ENCODE data around the gene ZSWIM1.
"Not testable (repeated sequence)": the region's sequence is repeated elsewhere in the genome, so short reads cannot be mapped to it uniquely, and the experiment has no call there.

Gene ZSWIM1

DNA sequence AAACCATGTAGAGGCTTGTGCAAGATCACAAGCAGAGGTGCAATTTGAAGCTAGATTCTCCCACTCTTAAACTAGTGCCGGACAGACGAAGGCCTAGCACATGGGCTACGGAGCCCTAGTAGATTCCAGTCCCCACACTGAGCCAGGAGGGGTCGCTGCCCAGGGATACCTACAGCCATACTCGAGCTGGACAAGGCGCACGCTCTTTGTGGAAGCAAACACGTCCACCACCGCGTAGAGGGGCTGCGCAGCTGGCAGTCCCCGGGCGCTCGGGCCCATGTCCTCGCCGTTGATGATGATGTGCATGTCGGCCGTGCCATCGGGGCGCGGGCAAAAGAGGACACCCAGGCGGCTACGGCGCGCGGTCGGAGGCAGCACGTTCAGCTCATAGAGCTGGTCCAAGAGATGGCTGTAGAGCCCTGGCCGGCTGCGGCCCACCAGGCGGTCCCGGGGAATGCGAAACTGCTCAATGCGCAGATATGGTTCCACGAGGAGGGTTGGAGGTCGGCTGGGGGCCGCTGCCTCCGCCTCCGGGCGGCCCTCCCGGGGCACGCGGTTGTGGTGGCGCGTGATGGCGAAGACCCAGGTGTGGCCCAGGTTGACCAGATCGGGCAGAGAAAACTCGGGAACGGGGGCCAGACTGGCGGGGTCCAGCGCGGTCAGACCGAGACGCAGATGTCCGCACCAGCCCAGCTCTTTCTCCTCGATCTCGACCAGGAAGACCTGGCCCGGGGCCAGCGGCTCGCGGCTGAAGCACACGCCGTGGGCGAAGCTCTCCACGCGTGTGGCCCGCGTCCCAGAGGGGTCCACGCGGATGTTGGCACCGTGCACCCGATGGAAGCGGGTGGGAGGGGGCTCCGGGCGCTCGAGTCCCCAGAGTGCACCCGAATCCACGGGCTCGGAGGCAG lies 9.3 kb downstream of the ZSWIM1 start:
- DNase-seq (ENCODE audit: low spot score), result peak; percentile 25

DNA sequence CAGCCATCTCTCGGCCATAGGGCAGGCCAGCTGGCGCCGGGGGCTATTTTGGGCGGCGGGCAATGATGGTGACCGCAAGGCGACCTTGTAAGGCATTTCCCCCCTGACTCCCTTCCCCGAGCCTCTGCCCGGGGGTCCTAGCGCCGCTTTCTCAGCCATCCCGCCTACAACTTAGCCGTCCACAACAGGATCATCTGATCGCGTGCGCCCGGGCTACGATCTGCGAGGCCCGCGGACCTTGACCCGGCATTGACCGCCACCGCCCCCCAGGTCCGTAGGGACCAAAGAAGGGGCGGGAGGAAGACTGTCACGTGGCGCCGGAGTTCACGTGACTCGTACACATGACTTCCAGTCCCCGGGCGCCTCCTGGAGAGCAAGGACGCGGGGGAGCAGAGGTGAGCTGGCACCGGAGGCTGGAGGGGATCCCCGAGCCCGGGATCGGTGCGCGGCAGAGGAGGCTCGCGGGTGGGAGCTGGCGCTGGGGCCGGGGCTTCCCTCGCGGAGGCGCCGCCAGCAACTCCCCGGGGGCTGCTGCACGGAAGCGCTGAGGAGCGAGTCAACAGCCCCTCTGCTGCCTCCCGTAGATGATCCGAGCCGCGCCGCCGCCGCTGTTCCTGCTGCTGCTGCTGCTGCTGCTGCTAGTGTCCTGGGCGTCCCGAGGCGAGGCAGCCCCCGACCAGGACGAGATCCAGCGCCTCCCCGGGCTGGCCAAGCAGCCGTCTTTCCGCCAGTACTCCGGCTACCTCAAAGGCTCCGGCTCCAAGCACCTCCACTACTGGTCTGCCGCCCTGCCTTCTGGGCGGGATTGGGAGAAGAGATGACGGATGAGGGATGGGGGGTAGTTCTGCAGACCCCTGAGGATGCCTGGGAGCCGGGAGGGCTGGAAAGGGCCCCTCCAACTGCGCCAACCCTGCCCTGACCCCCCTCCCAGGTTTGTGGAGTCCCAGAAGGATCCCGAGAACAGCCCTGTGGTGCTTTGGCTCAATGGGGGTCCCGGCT lies 10.3 kb downstream of the ZSWIM1 start, which contains the start of the genes CTSA and NEURL2:
TSS of gene CTSA (plus strand) at position 351 of the 999 bp plus-strand sequence. CDS start at position 585, 234 bp downstream.
TSS of gene NEURL2 (minus strand) at position 224 of the 999 bp plus-strand sequence. CDS start at position 7, 217 bp downstream.
- DNase-seq (ENCODE audit: low spot score), result peak; percentile 81

DNA sequence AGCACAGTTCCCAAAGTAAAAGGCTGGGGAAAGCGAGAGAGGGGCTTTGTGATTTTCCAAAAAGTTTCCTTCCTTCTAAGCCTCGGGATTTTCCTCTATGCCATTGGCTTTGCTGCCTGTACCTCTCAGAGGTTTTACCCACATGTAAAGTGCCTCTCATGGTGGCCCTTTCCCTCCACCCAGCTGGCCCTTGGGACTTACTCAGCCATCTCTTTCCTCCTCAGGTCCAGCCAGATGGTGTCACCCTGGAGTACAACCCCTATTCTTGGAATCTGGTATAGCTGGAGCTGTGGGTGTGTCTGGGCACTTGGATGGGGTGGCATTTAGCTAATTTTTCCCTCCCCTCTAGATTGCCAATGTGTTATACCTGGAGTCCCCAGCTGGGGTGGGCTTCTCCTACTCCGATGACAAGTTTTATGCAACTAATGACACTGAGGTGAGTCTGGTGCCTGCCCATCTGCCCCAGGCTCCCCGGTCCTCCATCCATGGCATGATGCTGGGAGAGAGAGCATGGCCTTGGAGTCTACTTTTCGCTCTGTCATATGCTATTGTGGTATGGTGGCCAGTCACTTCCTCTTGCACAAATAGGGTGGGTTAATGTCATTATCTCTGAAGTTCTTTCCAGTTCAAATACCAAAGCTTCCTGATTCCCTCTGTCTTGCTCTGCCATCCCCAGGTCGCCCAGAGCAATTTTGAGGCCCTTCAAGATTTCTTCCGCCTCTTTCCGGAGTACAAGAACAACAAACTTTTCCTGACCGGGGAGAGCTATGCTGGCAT lies 11.2 kb downstream of the ZSWIM1 start:
- no peak for DNase-seq (ENCODE audit: low spot score)

DNA sequence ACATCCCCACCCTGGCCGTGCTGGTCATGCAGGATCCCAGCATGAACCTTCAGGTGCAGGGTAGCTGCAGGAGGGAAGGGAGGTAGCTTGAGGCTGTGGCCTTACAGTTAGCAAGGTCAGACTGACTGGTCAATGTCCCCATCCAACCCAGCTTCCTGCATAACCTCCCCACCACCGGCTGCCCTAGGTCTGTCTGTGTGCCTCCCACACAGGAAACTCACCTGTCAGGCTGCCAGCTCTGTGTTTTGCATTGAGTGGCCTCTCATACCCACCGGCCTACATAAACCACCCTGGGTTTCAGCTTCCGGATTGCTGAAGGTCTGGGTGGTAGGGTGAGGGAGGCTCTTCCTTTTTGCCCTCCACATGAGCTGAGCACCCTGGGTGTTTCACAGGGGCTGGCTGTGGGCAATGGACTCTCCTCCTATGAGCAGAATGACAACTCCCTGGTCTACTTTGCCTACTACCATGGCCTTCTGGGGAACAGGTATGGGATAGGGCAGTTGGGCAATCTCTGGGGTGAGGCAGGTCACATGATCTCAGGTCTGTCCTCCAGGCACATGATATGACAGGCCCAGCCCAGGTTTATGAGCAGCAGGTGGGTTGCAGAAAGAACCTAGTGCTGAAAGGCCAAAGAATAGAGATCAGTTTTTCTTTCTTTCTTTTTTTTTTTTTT lies 11.9 kb downstream of the ZSWIM1 start:
- peak; percentile 33 for DNase-seq (ENCODE audit: low spot score)

DNA sequence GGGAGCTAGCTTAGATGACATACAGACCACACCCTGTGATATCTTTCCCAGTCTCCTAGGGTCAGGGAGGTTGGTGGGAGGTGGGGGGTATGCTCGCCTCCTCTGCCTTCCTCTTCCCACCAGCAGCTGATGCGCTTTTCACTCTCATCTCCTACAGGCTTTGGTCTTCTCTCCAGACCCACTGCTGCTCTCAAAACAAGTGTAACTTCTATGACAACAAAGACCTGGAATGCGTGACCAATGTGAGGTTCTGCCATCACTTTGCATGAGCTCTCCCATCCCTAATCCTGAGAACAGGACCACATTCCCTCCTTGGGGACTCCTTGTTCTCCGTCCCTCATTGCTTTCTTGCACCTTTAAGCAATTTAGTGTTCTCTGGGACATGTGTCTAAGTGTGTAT lies 12.8 kb downstream of the ZSWIM1 start:
- no peak for DNase-seq (ENCODE audit: low spot score)

DNA sequence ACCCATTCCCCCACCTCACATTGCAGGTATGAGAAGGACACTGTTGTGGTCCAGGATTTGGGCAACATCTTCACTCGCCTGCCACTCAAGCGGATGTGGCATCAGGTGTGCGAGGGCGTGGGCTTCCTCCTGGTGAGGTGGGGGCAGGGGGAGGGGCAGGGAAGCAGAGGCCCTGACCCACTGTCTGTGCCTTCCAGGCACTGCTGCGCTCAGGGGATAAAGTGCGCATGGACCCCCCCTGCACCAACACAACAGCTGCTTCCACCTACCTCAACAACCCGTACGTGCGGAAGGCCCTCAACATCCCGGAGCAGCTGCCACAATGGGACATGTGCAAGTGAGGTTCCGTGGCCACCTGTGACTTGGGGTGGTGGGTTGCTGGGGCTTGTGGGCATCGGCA lies 13.8 kb downstream of the ZSWIM1 start:
- DNase-seq (ENCODE audit: low spot score), result no peak

DNA sequence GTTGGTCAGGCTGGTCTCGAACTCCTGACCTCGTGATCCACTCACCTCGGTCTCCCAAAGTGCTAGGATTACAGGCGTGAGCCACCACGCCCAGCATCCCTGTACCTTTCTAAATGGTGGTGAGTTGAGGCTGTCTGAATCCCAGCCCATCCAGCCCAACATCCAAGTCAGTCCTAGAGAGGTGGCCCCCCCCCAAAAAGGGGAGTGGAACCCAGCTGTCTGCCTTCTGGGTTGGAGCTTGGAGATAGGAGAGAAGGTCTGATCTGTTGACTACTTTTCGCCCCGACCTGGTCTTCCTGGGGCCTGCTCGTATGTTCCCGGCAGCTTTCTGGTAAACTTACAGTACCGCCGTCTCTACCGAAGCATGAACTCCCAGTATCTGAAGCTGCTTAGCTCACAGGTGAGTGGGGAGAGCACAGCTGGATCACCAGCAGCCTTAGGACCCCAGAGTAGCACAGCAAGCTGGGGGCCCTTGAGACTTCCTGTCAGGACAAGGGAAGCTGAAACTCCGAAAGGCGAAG lies 15.7 kb downstream of the ZSWIM1 start:
- no peak for DNase-seq (ENCODE audit: low spot score)

DNA sequence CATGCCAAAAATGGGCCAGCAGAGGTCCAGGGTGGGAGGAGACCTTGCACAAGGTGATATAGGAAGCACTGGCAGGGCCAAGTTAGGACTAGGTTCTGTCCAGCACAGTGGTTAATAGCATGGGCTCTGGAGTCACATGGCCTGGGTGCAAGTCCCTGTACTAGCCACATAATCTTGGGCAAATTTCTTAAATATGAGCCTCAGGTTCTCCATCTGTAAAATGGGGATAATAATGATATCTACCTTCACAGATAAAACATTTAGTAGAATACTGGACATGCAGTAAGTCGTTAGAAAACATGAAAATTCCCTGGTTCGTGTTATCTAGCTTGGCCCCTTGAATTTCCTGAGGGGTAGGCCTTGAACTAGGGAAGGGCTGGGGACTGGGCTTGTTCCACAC lies 16.3 kb downstream of the ZSWIM1 start:
- DNase-seq (ENCODE audit: low spot score), result no peak

DNA sequence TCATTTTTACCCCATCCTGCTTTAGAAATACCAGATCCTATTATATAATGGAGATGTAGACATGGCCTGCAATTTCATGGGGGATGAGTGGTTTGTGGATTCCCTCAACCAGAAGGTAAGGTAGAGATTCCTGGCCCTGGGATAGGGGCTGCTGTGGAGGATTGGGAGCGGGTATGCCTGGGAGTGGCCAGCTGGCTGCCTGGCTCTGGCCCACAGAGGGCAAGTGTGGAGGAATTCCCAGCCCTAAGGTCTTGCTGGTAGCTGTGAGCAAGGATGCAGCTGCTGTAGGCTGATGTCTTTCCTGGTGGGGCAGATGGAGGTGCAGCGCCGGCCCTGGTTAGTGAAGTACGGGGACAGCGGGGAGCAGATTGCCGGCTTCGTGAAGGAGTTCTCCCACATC lies 16.7 kb downstream of the ZSWIM1 start:
- DNase-seq (ENCODE audit: low spot score), result no peak

DNA sequence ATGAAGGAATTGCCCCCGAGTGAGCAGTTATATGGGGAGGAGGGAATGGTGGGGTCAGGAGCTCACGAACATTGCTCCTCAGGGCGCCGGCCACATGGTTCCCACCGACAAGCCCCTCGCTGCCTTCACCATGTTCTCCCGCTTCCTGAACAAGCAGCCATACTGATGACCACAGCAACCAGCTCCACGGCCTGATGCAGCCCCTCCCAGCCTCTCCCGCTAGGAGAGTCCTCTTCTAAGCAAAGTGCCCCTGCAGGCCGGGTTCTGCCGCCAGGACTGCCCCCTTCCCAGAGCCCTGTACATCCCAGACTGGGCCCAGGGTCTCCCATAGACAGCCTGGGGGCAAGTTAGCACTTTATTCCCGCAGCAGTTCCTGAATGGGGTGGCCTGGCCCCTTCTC lies 17.3 kb downstream of the ZSWIM1 start:
- DNase-seq (ENCODE audit: low spot score), result no peak

DNA sequence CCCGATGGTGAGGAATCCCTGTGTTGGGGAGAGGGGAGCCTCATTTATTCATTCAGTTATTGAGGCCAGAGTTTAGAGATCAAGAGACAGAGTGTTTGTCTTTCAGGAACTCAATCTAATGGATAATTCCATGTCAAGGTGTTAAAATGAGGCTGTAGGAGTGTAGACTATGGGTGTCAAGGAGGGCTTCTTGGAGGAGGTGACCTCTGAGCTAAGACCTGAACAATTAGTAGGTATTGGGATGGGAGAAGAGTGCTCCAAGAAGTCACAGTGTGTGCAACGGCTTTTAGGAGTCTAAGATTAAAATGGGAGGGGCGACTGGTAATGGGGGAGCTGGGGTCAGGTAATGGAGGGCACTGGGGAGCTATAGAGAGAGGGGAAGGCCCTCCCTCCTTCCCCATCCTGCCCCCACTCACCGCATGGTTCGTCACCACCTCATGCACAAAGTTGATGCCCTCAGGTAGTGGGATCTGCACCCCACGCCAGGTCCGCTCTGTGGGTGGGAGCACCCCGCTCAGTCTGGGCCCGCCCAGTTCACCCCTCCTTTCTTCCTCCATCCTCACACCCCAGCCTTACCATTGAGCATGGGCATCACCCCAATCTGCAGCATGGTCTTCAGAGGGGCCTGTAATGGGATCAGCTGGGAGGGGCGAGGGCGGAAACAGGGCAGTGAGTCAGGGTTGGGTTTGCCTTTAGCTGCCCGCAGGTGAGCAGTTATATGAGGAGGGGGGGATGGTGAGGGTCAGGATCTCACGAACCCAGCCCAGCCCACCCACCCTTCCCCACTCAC lies 18.2 kb downstream of the ZSWIM1 start:
- no peak for DNase-seq (ENCODE audit: low spot score)

DNA sequence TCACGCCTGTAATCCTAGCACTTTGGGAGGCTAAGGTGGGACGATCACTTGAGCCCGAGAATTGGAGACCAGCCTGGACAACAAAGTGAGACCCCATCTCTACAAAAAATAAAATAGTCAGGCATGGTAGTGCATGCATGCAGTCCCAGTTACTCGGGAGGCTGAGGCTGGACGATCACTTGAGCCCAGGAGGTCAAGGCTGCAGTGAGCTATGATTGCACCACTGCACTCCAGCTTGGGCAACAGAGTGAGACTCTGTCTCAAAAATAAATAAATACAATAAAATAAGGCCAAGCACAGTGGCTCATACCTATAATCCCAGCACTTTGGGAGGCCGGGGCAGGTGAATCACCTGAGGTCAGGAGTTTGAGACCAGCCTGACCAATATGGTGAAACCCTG lies 20.3 kb downstream of the ZSWIM1 start:
- not testable (repeated sequence) for DNase-seq (ENCODE audit: low spot score)

DNA sequence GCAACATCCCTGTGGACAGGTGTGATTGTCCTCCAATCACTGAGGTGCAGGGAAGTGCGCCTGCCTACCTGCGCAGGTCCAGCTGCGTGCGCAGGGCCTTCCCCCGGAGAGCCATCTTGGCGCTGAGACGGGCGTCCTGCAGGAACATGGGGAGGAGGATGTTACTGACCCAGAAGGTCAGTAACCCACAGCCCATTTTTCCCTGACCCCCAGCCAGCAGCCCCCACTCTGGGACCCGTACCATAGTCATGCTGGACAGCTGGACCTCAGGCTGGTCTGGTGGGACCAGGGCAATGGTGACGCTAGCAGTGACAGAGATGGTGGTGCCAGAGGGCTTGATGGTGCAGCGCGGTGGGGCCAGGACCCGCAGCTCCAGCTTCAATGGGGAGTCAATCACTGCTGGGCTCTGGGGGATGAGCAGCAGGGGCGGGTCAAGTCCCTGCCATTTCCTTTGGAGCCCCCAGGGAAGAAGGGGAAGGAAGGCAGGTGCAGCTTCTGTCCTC lies 21.2 kb downstream of the ZSWIM1 start:
- DNase-seq (ENCODE audit: low spot score), result no peak

DNA sequence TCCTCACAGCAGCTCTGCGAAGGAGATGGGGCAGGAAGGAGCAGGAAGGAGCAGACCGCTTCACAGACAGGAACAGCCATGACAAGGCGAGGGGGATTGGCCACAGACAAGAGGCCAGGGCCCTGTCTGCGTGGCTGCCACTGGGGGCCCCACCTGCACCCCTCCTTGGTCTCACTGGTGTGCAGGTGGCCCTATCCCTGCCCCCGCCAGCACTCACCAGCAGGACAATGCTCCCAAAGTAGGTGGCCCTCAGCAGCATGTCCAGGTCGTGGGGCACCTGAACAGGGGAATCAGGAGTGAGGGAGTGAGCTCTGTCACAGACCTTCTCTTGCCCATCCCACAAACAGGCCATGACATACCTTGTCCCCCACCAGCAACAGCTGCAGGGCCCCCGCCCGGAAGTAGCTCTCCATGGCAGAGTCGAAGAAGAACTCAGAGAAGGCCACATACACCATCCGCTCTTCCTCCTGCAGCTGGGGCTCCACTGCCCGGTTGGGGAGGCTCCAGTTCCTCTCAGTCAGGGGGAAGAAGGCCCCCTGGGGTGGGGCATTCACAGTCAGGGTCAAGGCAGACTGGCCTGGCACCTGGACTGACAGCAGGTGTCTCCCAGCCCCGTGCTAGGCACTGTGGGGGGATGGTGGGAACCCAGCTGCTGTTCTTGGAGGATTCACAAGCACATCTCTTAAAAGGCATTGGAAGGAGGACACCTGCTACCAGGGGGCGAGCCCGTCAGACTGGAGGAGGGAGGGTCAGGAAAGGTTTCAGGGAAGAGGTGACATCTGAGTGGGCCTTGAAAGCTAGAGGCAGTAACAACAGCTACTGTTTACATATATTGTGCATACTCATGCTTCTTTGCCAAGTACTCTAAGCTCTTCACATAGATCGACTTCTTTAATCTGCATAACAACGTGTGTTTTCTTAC lies 23.8 kb downstream of the ZSWIM1 start:
- DNase-seq (ENCODE audit: low spot score), result no peak

DNA sequence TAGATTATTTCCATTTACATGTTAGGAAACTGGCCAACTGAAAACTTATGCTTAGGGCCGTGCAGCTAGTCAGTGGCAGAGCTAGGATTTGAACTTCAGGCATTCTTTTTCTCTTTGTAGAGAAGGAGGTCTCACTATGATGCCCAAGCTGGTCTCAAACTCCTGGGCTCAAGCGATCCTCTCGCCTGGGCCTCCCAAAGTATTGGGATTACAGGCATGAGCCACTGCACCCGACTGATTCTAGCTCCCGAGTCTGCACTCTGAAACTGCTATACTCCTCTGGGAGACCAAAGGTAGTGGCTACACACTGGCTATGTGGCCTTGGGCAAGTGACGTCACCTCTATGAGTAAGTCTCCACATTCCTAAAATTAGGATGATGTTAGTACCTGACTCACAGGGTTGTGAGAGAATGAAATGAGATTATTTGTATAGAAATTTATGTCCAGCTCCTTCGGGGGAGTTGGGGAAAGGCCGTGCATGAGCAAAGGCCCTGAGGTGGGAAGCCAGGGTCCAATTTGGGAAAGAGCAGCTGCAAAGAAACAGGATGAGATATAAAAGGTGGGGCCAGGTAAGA lies 24.6 kb downstream of the ZSWIM1 start:
- no peak for DNase-seq (ENCODE audit: low spot score)

DNA sequence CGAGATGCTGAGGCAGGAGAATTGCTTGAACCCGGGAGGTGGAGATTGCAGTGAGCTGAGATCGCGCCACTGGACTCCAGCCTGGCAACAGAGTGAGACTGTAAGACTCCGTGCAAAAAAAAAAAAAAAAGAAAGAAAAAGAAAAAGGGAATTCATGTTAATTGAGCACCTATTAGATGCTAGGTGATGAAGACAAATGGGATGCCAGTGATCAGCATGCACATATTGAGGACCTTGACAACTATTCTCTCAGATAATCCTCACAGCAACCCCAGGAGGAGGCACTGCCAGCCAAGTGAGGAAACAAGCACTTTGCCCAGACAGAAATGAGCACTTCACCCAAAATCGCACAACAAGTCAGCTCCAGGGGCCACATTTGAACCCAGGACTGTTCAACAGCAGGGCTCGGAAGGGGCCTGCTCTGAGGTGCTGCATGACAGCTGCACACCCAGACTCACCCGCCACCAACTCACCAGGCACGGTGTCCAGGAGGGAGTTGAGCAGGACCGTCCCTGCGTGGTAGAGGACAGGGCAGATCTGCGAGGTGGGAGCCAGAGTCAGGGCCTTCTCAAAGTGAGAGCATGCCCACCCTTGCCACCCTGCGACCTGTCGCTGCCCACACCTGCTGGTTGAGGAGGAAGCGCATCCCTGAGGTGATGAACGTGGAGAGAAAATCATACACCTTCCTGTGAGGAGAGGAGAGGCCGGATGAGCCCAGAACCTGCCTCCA lies 26.4 kb downstream of the ZSWIM1 start:
- DNase-seq (ENCODE audit: low spot score), result no peak

DNA sequence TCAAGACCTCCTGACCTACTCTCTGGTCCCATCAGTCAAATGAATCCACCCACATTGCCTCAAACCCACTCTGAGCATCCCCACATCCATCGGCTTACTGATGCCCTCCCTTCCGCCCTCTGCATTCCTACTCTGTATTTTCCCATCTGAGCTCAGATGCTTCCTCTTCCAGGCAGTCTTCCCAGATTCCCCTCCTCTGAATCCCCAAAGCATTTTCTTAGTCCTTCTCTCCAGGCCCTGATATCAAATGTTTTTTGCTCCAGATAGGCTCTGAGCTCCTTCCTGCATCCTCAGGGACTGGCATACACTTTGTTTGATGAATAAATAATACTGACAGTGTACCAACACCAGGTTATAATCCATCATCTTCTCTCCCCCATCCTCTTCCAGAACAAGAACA lies 27.1 kb downstream of the ZSWIM1 start:
- no peak for DNase-seq (ENCODE audit: low spot score)

DNA sequence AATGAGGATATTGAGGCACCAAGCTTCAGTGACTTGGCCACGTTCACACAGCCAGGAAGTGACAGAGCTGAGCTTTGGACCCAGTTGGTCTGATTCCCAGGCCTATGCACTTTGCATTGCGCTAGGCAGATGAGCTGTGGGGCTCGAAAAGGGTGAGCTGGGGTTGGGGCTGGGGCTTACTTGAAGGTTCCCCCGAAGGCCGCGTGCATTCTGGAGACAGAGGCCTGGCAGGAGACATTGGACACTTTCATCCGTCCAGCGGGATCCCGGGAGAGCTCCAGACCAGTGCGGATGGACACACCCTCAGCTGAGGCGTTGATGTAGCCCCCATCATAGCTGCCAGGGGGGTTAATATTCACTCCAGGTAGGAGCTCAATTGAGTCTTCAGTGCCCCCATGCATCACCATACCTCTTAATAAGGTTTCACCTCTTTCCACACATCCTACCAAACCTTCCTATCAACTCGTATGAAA lies 28.3 kb downstream of the ZSWIM1 start:
- DNase-seq (ENCODE audit: low spot score), result no peak

Data from CD4-positive, alpha-beta T cell treated with Interleukin-6 at 100 ng/mL for 8 hours (primary cell).